Activated T-cell treated with anti-CD3 and anti-CD28 coated beads, Interleukin-2, amount 50 U/mL, for 72 hours (primary cell): ENCODE data around the gene USP49. TPM values are rescaled to one million over a fixed set of nuclear protein-coding genes. Genes with fewer than 3 reads are reported as not detected.
A peak's percentile ranks its signal among the peaks of the same experiment; 100 is the strongest.

ENCODE experiments used
- ATAC-seq, 2 donors: fragments of 150-1000 bp; cut with Tn5 transposase; replicated peaks in 1 of 2; 2 replicates each; pipeline ENCODE4 v1.10.0; 2021; ENCODE audit warnings: moderate library complexity in 2 of 2, mild to moderate bottlenecking in 1 of 2
- DNase-seq, 2 donors: peaks; one replicate each; pipeline ENCODE4 v3.0.0; 2021 to 2022; ENCODE audit warnings: mixed read lengths in 1 of 2
- H3K27ac Mint-ChIP-seq: one replicate; pipeline ENCODE4 v1.8.0; 2022; ENCODE audit warnings: mild to moderate bottlenecking, moderate library complexity, mixed read lengths
- H3K27me3 Mint-ChIP-seq: one replicate; pipeline ENCODE4 v1.8.0; 2022; ENCODE audit warnings: low read depth, mixed read lengths
- H3K36me3 Mint-ChIP-seq, 2 donors: one replicate each; pipeline ENCODE4 v1.8.0; 2022; ENCODE audit warnings: mixed read lengths in 2 of 2, mild to moderate bottlenecking in 1 of 2; ENCODE audit not compliant: insufficient read depth in 2 of 2
- H3K4me1 Mint-ChIP-seq: one replicate; pipeline ENCODE4 v1.8.0; 2022; ENCODE audit warnings: low read depth, mixed read lengths
- H3K4me3 Mint-ChIP-seq, 2 donors: one replicate each; pipeline ENCODE4 v1.8.0; 2022; ENCODE audit warnings: mild to moderate bottlenecking in 2 of 2, mixed read lengths in 2 of 2, moderate library complexity in 2 of 2
- H3K9me3 Mint-ChIP-seq, 2 donors: one replicate each; pipeline ENCODE4 v1.8.0; 2022; ENCODE audit warnings: mixed read lengths in 2 of 2
- total RNA-seq, 2 donors: library from RNA; stranded (reverse); gene quantifications; one replicate each; pipeline ENCODE4 v1.2.3, GENCODE V29; 2022

Gene USP49
- total RNA-seq, 2 donors from 2014 or later = 13.3 to 14.8 TPM

DNA sequence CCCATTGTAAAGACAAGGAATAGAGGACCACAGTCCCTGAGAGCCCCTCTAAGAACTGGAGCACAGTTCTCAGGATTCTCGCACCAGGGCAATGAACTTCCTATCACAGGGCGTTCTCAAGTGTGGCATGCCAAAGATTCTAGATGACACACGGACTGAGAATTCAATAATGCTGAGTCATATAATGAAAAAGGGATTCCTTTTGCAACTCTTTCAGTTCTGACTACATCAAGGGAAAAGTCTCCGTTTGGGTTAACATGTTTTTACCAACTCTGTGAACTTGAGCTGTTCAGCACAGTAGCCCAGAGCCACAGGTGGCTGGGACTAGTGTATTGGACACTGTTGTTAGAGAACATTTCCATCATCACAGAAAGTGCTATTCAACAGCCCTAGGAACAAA is 22.4 kb upstream of the USP49 start:
- Mint-ChIP-seq H3K27me3 (no peaks in the 10 kb centered on the region), H3K4me3 (peak overlapping the region; percentile 39 to 71), H3K36me3 (peaks cover 6 to 9% of the 10 kb centered on the region in 2 donors), H3K4me1 (peaks cover 36% of the 10 kb centered on the region), H3K27ac (peak overlapping the region; percentile 72), H3K9me3 (no peaks in the 10 kb centered on the region)
- DNase-seq = no peak
- ATAC-seq = peak in 1 of 2 donors; percentile 25

DNA sequence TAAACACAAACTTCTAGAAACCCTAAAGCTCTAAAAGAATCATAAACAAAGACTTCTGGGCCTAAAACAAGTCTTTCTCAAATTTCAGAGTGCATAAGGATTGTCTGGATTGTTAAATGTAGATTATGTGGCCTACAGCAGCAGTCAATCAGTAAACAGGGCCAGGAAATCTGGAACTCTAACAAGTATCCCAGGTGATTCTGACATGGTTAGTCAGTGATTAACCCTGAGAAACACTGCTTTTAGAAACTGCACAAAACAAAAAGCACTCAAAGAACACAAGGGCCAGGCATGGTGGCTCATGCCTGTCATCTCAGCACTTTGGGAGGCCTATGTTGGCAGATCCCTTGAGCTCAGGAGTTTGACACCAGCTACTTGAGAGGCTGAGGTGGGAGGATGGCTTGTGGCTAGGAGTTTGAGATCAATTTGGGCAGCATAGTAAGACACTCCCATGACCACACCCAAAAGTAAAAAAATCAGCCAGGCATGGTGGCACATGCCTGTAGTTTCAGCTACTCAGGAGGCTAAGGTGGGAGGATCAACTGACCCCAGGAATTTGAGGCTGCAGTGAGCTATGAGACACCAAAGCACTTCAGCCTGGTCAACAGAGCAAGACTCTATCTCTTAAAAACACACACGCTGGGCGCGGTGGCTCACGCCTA is 19.8 kb upstream of the USP49 start:
- no peaks in the 10 kb centered on the region for H3K9me3 Mint-ChIP-seq
- H3K36me3 Mint-ChIP-seq = peaks cover 0 to 4% of the 10 kb centered on the region in 2 donors
- ATAC-seq (no peak), DNase-seq (no peak)
- H3K27ac Mint-ChIP-seq = no peak overlapping the region
- H3K4me3 Mint-ChIP-seq = no peak overlapping the region
- H3K4me1 Mint-ChIP-seq = peaks cover 25% of the 10 kb centered on the region
- no peaks in the 10 kb centered on the region for H3K27me3 Mint-ChIP-seq

DNA sequence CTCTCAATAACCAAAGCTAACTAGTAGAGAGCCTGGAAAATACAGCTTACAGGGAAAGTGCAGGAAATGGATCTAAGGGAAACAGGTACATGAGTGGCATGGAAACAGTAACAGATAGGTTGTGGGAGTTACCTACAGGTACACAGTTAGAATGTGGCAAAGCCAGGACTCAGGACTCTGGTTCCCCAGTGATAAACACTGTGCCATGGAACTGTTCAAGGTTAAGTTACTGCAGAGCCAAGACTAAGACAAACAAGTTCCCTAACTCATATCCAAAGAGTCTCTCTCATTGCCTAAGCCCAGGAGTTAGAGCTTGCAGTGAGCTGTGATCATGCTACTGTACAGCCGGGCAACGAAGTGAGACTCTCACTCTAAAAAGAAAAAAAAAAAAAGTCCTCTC is 19.2 kb upstream of the USP49 start:
- Mint-ChIP-seq H3K27ac (no peak overlapping the region), H3K9me3 (no peaks in the 10 kb centered on the region), H3K27me3 (no peaks in the 10 kb centered on the region), H3K36me3 (peaks cover 0 to 4% of the 10 kb centered on the region in 2 donors), H3K4me1 (peaks cover 18% of the 10 kb centered on the region), H3K4me3 (no peak overlapping the region)
- DNase-seq (no peak), ATAC-seq (no peak)

DNA sequence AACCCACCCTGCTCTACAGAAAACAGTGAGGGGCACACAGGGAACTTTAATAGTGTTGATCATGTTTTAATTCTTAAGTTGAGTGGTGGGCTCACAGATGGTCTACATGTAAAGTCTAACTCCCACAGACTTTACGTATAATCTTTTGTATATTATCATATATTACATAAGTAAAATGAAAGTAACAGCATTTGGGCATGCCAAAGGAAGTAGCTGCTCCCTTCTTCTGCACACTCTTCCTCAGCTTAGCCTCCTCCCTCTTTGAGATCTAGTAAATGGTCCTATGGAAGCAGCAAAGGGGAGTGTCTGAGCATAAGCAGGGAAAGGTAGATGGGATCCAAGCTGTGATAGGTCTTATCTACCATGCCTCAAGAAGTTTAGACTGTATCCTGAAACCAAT is 14.6 kb upstream of the USP49 start:
- no peaks in the 10 kb centered on the region for H3K27me3 Mint-ChIP-seq
- DNase-seq = no peak
- no peak overlapping the region for H3K4me3 Mint-ChIP-seq
- ATAC-seq = no peak
- H3K36me3 Mint-ChIP-seq = peaks cover 2 to 12% of the 10 kb centered on the region in 2 donors
- H3K4me1 Mint-ChIP-seq = peaks cover 9% of the 10 kb centered on the region
- no peak overlapping the region for H3K27ac Mint-ChIP-seq
- no peaks in the 10 kb centered on the region for H3K9me3 Mint-ChIP-seq

DNA sequence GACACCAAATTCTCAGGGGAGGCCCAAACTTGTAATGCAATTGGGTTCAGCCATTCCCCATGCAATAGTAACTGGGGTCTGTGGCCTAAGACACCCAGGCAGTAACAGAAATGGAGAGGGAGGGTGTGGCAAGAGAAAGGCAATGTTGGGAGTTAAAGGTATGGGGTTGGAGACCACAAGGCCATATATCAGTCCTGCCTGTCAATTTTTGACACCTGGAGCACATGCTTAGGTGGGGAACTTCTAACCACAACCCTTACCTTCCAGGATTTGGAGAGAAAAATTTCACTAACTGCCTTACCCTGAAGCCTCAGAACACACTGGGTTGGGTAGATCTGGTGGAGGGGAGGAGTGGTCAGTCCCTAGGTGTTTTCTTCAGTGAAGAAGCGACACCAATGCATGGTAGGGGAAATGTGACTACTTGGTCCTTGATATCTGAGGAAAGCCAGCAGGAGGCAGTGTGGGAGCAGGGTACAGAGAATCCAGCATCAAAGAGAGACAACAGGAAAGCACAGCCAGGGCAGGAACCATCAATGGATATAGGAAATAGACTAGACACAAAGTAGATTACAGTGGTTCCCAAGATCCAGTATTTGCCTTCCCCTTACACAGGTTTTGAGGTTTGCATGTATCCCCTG is 6.8 kb upstream of the USP49 start:
- Mint-ChIP-seq H3K27ac (no peak overlapping the region), H3K4me1 (peaks cover 19% of the 10 kb centered on the region), H3K4me3 (no peak overlapping the region), H3K27me3 (no peaks in the 10 kb centered on the region), H3K9me3 (no peaks in the 10 kb centered on the region), H3K36me3 (peaks cover 0 to 9% of the 10 kb centered on the region in 2 donors)
- DNase-seq (peak; percentile 49 to 64), ATAC-seq (peak; percentile 41 to 64)

DNA sequence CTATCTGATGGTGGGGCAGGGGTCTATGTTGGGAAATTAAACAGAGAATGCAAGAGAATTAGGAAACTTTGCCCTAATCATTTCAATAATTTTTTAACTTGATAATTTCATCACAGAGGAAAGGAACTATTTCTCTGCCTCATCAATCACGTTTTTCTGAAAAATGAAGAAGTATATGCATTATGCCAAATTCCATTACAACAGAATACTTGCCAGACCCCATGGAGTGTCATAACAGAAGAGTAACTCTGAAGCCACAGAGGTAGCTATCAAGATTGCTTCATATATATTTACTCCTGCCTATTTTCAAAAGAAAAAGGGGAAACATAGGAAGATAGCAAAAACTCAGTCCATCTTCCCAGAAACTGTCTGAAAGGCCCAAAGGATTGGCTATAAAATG is 5.7 kb upstream of the USP49 start:
- no peak overlapping the region for H3K4me3 Mint-ChIP-seq
- peaks cover 29% of the 10 kb centered on the region for H3K4me1 Mint-ChIP-seq
- no peaks in the 10 kb centered on the region for H3K27me3 Mint-ChIP-seq
- ATAC-seq (no peak), DNase-seq (no peak)
- no peaks in the 10 kb centered on the region for H3K9me3 Mint-ChIP-seq
- H3K27ac Mint-ChIP-seq = no peak overlapping the region
- peaks cover 0 to 5% of the 10 kb centered on the region in 2 donors for H3K36me3 Mint-ChIP-seq

DNA sequence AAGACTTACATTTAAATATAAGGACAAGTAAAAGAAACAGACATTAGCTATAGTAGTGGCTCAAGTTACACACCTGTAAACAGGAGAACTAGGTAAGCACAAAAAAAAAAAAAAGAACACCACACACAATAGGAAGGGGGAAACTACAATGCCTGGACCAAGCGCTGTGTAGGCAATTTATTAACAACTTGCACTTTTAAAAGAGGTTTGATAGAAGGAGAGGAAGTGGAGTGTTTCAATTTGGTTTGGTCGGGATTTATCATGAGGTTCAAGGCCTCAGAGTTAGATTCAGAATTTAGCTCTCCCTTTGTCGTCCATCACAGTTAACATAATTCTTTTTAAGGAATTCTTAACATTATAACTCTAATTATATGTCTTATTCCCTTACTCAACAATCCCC is 1.1 kb upstream of the USP49 start:
- H3K36me3 Mint-ChIP-seq = peaks cover 0 to 2% of the 10 kb centered on the region in 2 donors
- H3K27ac Mint-ChIP-seq = peak overlapping the region; percentile 96
- no peaks in the 10 kb centered on the region for H3K9me3 Mint-ChIP-seq
- ATAC-seq (no peak), DNase-seq (no peak)
- H3K4me3 Mint-ChIP-seq = no peak overlapping the region
- H3K27me3 Mint-ChIP-seq = no peaks in the 10 kb centered on the region
- peaks cover 16% of the 10 kb centered on the region for H3K4me1 Mint-ChIP-seq

DNA sequence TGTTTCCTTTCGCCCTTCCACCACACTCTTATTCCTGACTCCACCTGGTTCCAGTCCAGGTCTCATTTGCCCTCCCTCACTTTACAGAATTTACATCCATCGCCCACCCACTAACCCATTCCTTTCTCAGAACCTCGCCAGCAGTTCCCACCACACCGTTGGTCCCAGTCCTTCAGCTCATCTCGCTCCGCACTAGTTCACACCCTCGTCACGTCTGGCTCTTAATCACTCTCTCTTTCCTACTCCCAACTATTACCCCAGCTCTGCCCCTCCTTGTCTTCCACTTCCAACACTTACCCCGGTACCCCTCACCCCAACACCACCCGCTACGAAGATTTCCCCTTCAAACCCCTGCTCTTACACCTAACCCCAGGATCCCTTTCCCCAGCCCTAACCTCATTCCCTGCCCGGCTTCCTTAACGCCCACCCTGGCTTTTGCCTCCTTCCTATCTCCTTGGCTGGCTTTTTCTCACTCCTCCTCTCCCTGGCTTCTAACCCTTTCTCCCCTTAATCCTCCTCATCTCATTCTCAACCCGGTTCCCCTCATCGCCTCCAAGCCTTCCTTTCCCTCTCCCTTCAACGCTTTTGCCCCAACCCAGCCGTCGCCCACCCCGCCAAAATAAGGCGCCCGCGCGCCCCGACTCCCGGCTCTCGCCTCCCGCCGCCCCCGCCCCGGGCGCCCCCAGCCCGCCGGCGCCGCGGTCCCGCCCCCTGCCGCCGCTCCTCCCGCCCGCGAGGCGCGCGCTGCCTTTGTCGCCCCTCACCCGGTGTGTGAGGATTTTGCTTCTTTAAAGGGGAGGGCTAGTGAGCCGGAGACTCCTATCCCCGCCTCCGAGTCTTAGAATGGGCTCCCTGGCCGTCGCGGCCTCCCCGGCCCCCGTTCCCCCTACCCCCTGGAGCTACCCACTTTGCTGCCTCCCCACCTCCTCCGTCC is 542 bp downstream of the USP49 start:
- H3K4me3 Mint-ChIP-seq = no peak overlapping the region
- peak overlapping the region; percentile 96 for H3K27ac Mint-ChIP-seq
- peak; percentile 58 to 62 for ATAC-seq
- H3K4me1 Mint-ChIP-seq = peaks cover 16% of the 10 kb centered on the region
- no peaks in the 10 kb centered on the region for H3K9me3 Mint-ChIP-seq
- H3K36me3 Mint-ChIP-seq = no peaks in the 10 kb centered on the region
- no peaks in the 10 kb centered on the region for H3K27me3 Mint-ChIP-seq
- peak; percentile 63 to 65 for DNase-seq

DNA sequence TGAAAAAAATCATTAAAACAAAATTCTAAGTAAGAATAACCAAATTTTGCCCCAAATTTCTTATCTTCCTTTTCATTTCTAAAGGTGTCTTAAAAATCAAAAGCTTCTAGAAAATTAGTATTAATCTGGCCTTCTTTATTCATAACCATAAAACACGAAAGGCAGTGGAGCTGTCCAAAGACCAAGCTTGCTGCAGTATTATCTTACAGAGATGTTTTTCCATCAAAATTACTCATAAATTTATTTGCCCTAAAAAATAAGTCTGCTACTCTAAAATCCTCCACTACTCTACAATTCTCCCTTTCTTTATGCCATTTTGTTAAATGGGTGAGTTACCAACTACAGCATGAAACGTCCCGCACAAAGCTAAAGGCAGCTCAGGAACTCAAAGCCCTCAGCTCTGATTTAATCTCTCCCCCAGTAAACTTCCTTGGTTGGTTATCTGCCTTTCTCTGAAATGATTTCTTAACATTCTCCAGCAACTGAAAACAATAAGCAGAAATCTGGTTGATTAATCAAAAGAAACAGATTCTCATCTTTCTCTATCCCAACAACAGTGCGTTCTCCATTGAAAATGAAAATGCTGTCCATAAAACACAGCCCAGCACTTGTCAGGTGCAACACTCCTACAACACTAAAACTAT is 2.1 kb downstream of the USP49 start:
- no peak for DNase-seq
- peaks cover 16% of the 10 kb centered on the region for H3K4me1 Mint-ChIP-seq
- H3K27me3 Mint-ChIP-seq = no peaks in the 10 kb centered on the region
- no peak overlapping the region for H3K27ac Mint-ChIP-seq
- H3K36me3 Mint-ChIP-seq = no peaks in the 10 kb centered on the region
- ATAC-seq = no peak
- no peaks in the 10 kb centered on the region for H3K9me3 Mint-ChIP-seq
- H3K4me3 Mint-ChIP-seq = no peak overlapping the region

DNA sequence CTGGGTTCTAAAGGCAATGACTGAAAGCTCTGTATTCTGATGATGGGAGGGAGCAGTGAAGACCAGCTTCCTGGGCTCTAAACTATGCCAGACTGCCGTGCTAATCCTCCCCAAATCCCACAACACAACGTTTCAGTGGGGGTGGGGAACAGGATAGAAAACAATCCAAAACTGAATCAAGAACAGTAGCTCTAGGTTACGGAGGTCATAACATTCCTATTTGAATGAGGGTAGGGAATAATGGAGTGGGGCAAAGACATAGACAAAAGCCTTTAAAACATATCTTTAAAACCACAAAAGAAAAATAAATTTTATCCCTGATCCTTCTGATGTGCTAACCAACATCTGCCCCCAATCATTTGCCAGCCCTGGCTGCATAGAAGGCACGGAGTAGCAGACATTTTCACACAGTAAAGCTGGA is 7.8 kb downstream of the USP49 start:
- ATAC-seq (no peak), DNase-seq (no peak)
- H3K27ac Mint-ChIP-seq = no peak overlapping the region
- H3K36me3 Mint-ChIP-seq = no peaks in the 10 kb centered on the region
- H3K4me3 Mint-ChIP-seq = no peak overlapping the region
- no peaks in the 10 kb centered on the region for H3K9me3 Mint-ChIP-seq
- H3K27me3 Mint-ChIP-seq = no peaks in the 10 kb centered on the region
- H3K4me1 Mint-ChIP-seq = peaks cover 8% of the 10 kb centered on the region

DNA sequence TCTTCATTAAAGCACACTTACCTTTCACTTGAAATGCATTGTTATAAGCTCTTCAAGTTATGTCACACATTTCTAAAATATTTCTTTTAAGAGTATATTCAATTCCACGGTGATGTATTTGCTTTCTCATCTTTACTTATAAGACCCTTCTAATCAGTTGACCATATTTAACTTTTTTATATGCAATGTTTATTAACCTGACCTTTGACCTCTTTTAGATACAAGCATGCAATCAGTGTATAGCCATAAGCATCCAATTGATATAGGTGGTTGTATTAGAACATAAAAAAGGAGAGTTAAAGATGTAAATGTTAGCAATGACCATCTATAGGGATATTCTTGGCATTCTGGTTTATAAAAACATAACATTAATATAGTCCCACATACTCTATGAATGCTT is 9.2 kb downstream of the USP49 start:
- H3K9me3 Mint-ChIP-seq = no peaks in the 10 kb centered on the region
- H3K27ac Mint-ChIP-seq = no peak overlapping the region
- DNase-seq = no peak
- no peak overlapping the region for H3K4me3 Mint-ChIP-seq
- ATAC-seq = no peak
- peaks cover 8% of the 10 kb centered on the region for H3K4me1 Mint-ChIP-seq
- H3K27me3 Mint-ChIP-seq = no peaks in the 10 kb centered on the region
- H3K36me3 Mint-ChIP-seq = no peaks in the 10 kb centered on the region

DNA sequence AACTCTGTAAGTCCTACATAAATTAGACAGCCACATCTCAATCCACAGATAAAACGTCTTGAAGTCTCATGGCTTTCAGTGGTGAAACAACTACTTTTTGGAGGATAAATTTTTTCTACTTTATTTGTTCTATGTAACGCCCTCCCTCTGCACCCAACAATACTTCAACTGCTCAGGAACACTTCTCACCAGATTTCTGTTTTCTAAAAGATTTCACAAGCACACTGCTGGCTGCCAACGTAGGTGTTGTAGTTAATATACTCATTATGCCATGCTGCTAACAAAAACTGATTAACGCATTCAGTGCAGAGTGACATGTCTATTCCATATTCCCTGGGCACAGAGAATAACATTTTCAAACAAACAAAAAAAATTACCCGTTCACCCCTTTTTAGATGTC is 10.2 kb downstream of the USP49 start:
- H3K9me3 Mint-ChIP-seq = no peaks in the 10 kb centered on the region
- no peak overlapping the region for H3K27ac Mint-ChIP-seq
- no peaks in the 10 kb centered on the region for H3K27me3 Mint-ChIP-seq

DNA sequence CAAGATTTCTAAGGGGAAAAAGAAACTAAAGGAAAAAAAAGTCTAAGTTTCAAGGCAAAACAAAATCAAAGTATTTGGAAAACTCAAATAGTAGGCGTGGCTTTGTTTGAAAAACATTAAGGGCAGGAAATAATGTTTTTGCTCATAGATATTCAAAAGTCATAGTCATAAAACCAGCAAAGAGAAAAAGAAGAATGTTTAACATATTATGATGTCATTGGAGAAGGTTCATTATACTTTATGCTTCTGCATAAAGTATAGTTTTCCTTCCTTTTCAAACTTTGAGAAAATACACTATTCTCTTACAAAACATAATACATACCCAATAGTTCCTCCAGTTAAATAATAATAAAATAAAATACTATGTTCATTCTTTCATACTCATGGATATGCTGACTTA is 13.7 kb downstream of the USP49 start:
- ATAC-seq (no peak), DNase-seq (no peak)
- Mint-ChIP-seq H3K9me3 (no peaks in the 10 kb centered on the region), H3K36me3 (no peaks in the 10 kb centered on the region), H3K4me1 (no peaks in the 10 kb centered on the region), H3K27me3 (no peaks in the 10 kb centered on the region), H3K27ac (peak overlapping the region; percentile 70), H3K4me3 (no peak overlapping the region)

More for the DNA sequence above, 10.2 kb downstream of the USP49 start:
- peaks cover 8% of the 10 kb centered on the region for H3K4me1 Mint-ChIP-seq
- H3K4me3 Mint-ChIP-seq = no peak overlapping the region
- ATAC-seq = no peak
- H3K36me3 Mint-ChIP-seq = no peaks in the 10 kb centered on the region
- DNase-seq = no peak
